NB4 (cell line): ENCODE measurements around the gene VPS37D.

Experiments
- DNase-seq: peaks from one replicate; pipeline ENCODE4 v3.0.0; 2010; ENCODE audit warnings: low read depth
- H3K4me3 ChIP-seq: one replicate; pipeline ENCODE4 v1.5.1; 2011; ENCODE audit warnings: mild to moderate bottlenecking, low read depth, low read length, moderate library complexity
- CTCF ChIP-seq: IDR thresholded peaks from one replicate; pipeline ENCODE4 v1.5.1; 2012; ENCODE audit warnings: low read depth, low read length
- MAX ChIP-seq: IDR thresholded peaks from 2 replicates; pipeline ENCODE4 v1.6.1; 2011; ENCODE audit warnings: low read depth, low read length
- MYC ChIP-seq: IDR thresholded peaks from 2 replicates; pipeline ENCODE4 v1.6.1; 2011; ENCODE audit warnings: low read depth, low read length
- POLR2A ChIP-seq: IDR thresholded peaks from 2 replicates; pipeline ENCODE4 v1.6.1; 2011; ENCODE audit warnings: mild to moderate bottlenecking; ENCODE audit not compliant: insufficient read length; ENCODE audit errors: extremely low read depth

Gene VPS37D

GRCh38 chr7:73701357-73701995 lies 33.8 kb downstream of the VPS37D start:
- TF ChIP-seq MAX (no peak), MYC (no peak), CTCF (peak; percentile 76), POLR2A (no peak)
- H3K4me3 ChIP-seq, result no peak overlapping the region
- DNase-seq, result peak; percentile 65

GRCh38 chr7:73702226-73702625 lies 34.6 kb downstream of the VPS37D start:
- TF ChIP-seq POLR2A (no peak), MYC (no peak), CTCF (no peak), MAX (no peak)
- H3K4me3 ChIP-seq, result no peak overlapping the region
- peak; percentile 54 for DNase-seq

- DNase-seq, result no peak
- TF ChIP-seq MAX, result no peak
- TF ChIP-seq MYC, result no peak
- TF ChIP-seq CTCF, result no peak
- TF ChIP-seq POLR2A, result no peak
- H3K4me3 ChIP-seq, result no peak overlapping the region
Observed at GRCh38 chr7:73702665-73703064, 35.0 kb downstream of the VPS37D start.

GRCh38 chr7:73703225-73703624 lies 35.6 kb downstream of the VPS37D start:
- no peak overlapping the region for H3K4me3 ChIP-seq
- TF ChIP-seq MYC (no peak), CTCF (no peak), MAX (no peak), POLR2A (no peak)
- no peak for DNase-seq

- H3K4me3 ChIP-seq, result no peak overlapping the region
- no peak for DNase-seq
- TF ChIP-seq MAX, result no peak
Observed at GRCh38 chr7:73703757-73704639, 36.4 kb downstream of the VPS37D start.
